Right atrium auricular region (tissue), 2 donors: ENCODE measurements around the gene SOX5. TPM values are rescaled to one million over a fixed set of nuclear protein-coding genes. Genes with fewer than 3 reads are reported as not detected.
A peak's percentile ranks its signal among the peaks of the same experiment; 100 is the strongest.
"Not testable (repeated sequence)": the region's sequence is repeated elsewhere in the genome, so short reads cannot be mapped to it uniquely, and the experiment has no call there.

ENCODE experiments used
- DNase-seq: peaks from one replicate; pipeline ENCODE4 v3.0.0-alpha.2; 2019; ENCODE audit warnings: low spot score
- H3K27ac ChIP-seq, 2 donors: fragments of 200-600 bp; sonication (generic); 1 replicate in 1 of 2; 2 replicates in 1 of 2; pipeline ENCODE4 v1.5.1; 2016 to 2019
- H3K27me3 ChIP-seq, 2 donors: fragments of 200-600 bp; sonication (generic); one replicate each; pipeline versions ENCODE4 v1.5.1 to v1.6.0; 2017 to 2019
- H3K36me3 ChIP-seq: fragments of 200-600 bp; sonication (generic); one replicate; pipeline ENCODE4 v1.5.1; 2016
- H3K4me1 ChIP-seq, 2 donors: fragments of 200-600 bp; sonication (generic); one replicate each; pipeline versions ENCODE4 v1.5.1 to v1.6.0; 2017 to 2019
- H3K4me3 ChIP-seq, 2 donors: fragments of 200-600 bp; sonication (generic); 1 replicate in 1 of 2; 2 replicates in 1 of 2; pipeline ENCODE4 v1.5.1; 2017 to 2019; ENCODE audit warnings: mild to moderate bottlenecking in 1 of 2, moderate library complexity in 1 of 2
- H3K9me3 ChIP-seq, 2 donors: fragments of 200-600 bp; sonication (generic); one replicate each; pipeline ENCODE4 v1.5.1; 2019
- CTCF ChIP-seq, 2 donors: fragments of 200-600 bp; sonication (generic); IDR thresholded peaks; one replicate each; pipeline ENCODE4 v1.5.1; 2019; ENCODE audit warnings: antibody characterized with exemption in 2 of 2
- total RNA-seq, 2 donors: library from RNA; depleted of rRNA; stranded (reverse); fragments of >200 nt; gene quantifications; one replicate each; pipeline ENCODE4 v1.1.0, GENCODE V29; 2016

SOX5 gene
- total RNA-seq, 2 donors from 2014 or later, result 3.9 to 5.6 TPM

GRCh38 chr12:23726646-23727045 lies 222.8 kb downstream of the SOX5 start:
- no peak overlapping the region for H3K4me3 ChIP-seq
- H3K9me3 ChIP-seq, result no peaks in the 10 kb centered on the region
- no peaks in the 10 kb centered on the region for H3K36me3 ChIP-seq
- H3K27ac ChIP-seq, result no peak overlapping the region
- DNase-seq, result no peak
- H3K27me3 ChIP-seq, result no peaks in the 10 kb centered on the region
- H3K4me1 ChIP-seq, result no peaks in the 10 kb centered on the region
- TF ChIP-seq CTCF (IDR thresholded peaks at IDR 0.05), result no peak

GRCh38 chr12:23722655-23723054 lies 226.8 kb downstream of the SOX5 start:
- DNase-seq, result no peak
- H3K9me3 ChIP-seq, result no peaks in the 10 kb centered on the region
- no peaks in the 10 kb centered on the region for H3K27me3 ChIP-seq
- no peak overlapping the region for H3K27ac ChIP-seq
- peaks cover 0 to 4% of the 10 kb centered on the region in 2 donors for H3K4me1 ChIP-seq
- H3K36me3 ChIP-seq, result no peaks in the 10 kb centered on the region
- H3K4me3 ChIP-seq, result peak overlapping the region in 1 of 2 donors; percentile 16
- no peak for TF ChIP-seq CTCF (IDR thresholded peaks at IDR 0.05)

GRCh38 chr12:23721268-23721667 lies 228.2 kb downstream of the SOX5 start:
- TF ChIP-seq CTCF (IDR thresholded peaks at IDR 0.05), result no peak
- Histone ChIP-seq H3K9me3 (no peaks in the 10 kb centered on the region), H3K27ac (no peak overlapping the region), H3K36me3 (no peaks in the 10 kb centered on the region), H3K4me1 (peaks cover 0 to 13% of the 10 kb centered on the region in 2 donors), H3K4me3 (no peak overlapping the region), H3K27me3 (no peaks in the 10 kb centered on the region)
- no peak for DNase-seq

GRCh38 chr12:23719493-23719892 lies 230.0 kb downstream of the SOX5 start:
- no peak for DNase-seq
- Histone ChIP-seq H3K36me3 (no peaks in the 10 kb centered on the region), H3K4me1 (peaks cover 0 to 13% of the 10 kb centered on the region in 2 donors), H3K9me3 (no peaks in the 10 kb centered on the region), H3K4me3 (no peak overlapping the region), H3K27ac (no peak overlapping the region), H3K27me3 (no peaks in the 10 kb centered on the region)
- no peak for TF ChIP-seq CTCF (IDR thresholded peaks at IDR 0.05)

GRCh38 chr12:23710361-23710760 lies 239.1 kb downstream of the SOX5 start:
- not testable (repeated sequence) for H3K9me3 ChIP-seq, H3K36me3 ChIP-seq, H3K4me1 ChIP-seq, H3K27me3 ChIP-seq, H3K4me3 ChIP-seq, H3K27ac ChIP-seq, DNase-seq

GRCh38 chr12:23708185-23708837 lies 241.2 kb downstream of the SOX5 start:
- Histone ChIP-seq H3K27me3 (no peaks in the 10 kb centered on the region), H3K4me1 (no peaks in the 10 kb centered on the region), H3K27ac (no peak overlapping the region), H3K4me3 (no peak overlapping the region), H3K9me3 (no peaks in the 10 kb centered on the region), H3K36me3 (no peaks in the 10 kb centered on the region)
- no peak for DNase-seq
- TF ChIP-seq CTCF (IDR thresholded peaks at IDR 0.05), result no peak
